HG02571 (cell line): Measurements from ENCODE around the gene HOXB2.

Source experiments
- ATAC-seq: cut with Tn5 transposase; IDR thresholded peaks from one replicate; pipeline ENCODE4 v1.9.1; 2021; ENCODE audit warnings: mild to moderate bottlenecking, moderate library complexity; ENCODE audit not compliant: unreplicated experiment

The HOXB2 gene

GRCh38 chr17:48553826-48554225, 8.9 kb upstream of the HOXB2 start:
- no peak for ATAC-seq

DNA sequence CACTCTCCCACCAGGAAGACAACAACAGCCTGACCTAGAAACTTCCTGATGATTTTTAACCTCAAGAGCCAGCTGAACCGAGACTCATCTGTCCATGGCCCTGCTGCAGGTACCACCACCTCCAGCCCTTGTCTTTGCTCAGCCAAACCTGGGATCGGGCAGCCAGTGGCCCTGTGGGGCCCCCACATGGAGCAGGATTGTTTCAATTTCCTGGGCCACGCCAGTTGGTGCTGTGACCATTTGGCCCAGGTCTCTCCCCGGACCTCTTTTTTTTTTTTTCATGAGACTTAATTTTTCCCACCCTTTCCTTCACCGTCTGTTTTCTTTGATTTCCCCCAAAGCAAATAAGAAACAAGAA, 8.3 kb upstream of the HOXB2 start:
- ATAC-seq, result no peak

GRCh38 chr17:48552466-48553189, 7.7 kb upstream of the HOXB2 start:
- no peak for ATAC-seq

GRCh38 chr17:48551596-48552465, 6.9 kb upstream of the HOXB2 start:
- ATAC-seq, result no peak

- ATAC-seq, result no peak
Measured at GRCh38 chr17:48551214-48551555, 6.3 kb upstream of the HOXB2 start.

- no peak for ATAC-seq
Measured at GRCh38 chr17:48550502-48551213, 5.7 kb upstream of the HOXB2 start.

- no peak for ATAC-seq
Measured at GRCh38 chr17:48549914-48550501, 5.1 kb upstream of the HOXB2 start.

DNA sequence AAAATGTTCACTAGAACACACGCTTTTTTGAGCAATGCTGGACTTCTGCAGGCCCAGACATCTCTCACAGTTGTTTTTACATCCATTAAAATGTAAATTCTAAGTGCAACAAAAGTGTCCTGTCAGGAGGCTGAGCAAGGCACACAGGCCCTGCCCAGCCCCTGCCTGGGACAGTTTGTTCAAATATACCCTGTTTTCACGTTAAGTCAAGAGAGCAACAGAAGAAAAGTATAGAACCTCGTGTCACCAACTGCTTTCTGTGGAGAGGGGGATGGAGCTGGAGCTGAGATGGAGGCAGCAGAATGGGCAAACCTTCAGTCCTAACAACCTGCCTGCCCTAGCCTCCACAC, 4.3 kb upstream of the HOXB2 start:
- no peak for ATAC-seq

GRCh38 chr17:48548523-48549280, 3.8 kb upstream of the HOXB2 start:
- ATAC-seq, result no peak

DNA sequence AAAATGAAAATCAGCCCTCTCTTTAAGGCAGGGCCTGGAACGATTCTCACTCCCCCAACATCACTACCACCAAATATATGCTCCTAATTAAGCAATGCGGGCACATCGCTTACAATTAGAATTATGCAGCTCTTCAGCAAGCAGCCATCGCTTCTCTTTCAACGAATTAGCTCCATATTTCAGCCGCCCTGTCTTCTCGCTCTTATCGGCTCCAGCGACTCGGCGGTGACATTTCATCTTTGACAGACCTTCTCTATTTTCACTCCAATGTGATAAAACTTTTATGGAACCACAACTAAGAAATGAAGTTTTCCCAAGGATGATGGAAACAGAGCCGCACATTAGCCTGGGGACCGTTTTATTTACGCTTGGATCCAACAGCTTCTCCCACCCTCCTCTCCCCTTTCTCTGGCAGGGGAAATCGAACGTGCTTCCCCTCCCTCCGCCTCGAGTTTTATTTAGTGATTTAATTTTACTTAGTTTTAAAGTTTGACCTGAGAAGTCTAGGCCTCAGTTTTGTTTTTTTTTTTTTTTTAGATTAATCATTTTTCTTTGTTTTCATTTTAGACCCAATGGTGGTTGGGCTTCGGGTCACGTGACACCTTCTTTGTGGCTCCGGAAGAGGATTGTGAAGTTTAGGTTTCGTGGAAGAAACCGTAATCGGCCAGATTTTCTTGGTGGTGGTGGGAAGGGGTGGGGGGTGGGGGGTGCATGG, 3.1 kb upstream of the HOXB2 start:
- no peak for ATAC-seq

DNA sequence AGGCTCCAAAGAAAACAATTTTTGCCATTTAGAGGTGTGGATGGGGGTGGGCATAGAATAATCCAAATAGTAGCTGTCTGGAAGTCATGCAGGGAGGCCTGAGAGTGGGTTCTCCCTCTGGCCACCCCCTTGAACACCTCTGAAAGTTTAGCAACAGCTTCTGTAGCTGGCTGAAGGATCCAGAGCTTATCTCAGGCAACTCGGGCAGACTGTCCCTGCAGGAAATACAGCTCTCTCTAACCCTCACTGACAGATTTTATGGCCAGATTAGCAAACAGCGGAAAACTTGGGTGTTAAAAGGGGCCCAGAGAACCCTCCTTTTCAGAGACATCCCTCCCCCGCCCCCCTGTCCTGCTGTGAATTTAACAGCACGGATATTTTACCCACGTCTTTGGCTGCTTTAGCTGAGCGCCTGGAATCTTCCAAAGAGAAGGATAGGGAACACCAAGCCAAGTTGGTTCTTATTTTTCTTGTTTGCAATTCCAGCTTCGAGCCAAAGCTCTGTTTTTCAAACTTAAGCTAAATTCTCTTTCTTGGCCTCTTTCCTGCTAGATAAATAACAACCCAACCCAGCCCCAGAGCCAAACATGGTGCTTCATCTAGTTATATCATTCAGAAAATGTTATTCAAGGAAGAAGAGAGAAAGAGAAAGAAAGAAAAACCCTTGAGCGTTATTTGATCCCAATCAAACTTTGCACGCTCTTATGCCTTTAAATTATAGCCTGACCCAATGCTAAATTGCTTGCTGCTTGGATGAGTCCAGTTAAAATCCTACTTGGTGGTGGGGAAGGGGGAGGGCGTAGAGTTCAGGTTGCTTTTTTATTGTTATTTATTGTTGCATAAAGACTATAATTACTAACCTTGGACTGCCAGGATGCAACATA, 2.3 kb upstream of the HOXB2 start:
- no peak for ATAC-seq

GRCh38 chr17:48546137-48546923, 1.4 kb upstream of the HOXB2 start:
- no peak for ATAC-seq

DNA sequence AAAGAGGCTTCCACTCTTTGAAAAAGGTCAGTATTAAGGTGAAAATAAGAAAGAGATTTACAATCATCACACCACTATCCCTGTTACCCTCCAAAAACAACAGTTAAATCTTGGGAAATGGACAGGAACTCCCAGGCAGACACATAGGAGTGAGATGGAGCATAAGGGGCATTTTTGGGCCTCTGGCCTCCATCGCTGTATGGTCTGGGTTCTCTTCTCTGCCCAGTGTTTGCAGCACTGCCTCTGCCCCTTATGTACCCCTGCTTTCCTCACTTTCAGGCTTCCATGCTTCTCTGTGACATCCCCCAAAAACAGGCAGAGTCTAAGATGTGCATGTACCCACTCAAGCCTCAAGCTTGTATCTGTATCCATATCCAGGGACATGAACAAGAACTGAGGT, 630 bp upstream of the HOXB2 start:
- ATAC-seq, result no peak

DNA sequence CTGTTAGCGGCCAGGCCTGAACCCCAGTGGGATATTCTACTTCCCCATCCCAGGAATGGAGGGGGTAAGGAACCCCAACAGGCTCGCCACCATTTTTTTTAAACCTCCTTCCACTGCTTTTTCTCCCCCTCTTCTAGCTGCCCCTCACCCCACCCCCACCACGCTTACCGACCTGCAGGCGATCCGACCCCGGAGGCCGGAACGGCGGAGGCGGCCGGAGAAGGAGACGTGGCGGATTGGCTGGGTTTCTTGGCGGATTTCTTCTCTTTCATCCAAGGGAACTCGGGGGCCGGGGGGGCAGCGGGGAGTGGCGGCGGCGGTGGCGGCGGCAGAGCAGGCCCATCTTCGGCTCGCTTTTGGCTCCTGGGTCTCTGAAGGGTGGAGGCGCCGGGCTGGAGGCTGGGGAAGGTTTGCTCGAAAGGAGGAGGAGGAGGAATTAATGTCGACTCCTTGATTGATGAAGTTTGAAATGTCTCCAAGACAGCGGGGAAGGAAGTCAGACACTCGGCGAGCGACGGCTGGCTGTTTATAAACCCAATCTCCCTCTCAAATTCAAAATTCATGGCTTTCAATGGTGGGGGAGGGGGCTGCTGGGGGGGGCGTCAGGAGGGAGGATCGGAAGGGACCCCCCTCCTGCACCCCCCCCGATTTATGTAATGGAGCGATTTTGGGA, 424 bp downstream of the HOXB2 start:
- ATAC-seq, result no peak

GRCh38 chr17:48543854-48544348, 1.0 kb downstream of the HOXB2 start:
- ATAC-seq, result no peak

DNA sequence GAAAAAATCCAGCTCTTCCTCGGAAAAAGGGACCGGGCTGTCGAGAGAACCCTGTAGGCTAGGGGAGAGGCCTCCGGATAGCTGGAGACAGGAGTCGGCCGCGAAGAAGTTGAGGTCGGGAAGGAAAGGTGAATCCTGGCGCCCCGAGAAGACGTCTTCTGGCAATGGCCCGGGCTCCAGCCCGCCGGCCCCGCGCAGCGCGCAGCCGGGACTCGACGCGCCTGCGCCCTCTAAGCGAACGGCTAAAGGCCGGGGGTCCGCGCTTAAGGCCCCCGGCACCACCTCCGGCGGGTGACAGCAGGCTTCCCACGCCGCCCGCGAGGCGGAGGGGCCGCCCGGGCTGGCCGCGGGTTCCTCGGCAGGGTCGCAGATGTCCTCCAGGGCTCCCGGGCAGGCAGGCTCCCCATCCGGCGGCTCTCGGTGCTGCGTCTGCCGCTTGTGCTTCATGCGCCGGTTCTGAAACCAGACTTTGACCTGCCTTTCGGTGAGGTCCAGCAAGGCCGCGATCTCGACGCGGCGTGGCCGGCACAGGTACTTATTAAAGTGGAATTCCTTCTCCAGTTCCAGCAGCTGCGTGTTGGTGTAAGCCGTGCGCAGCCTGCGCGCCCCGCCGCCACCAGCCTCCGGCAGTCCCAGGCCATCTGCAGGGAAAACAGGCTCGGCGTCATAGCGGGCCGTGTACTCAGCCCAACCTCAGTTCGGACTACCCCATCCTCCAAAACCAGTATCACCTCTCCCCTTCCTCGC, 1.6 kb downstream of the HOXB2 start:
- ATAC-seq, result no peak

DNA sequence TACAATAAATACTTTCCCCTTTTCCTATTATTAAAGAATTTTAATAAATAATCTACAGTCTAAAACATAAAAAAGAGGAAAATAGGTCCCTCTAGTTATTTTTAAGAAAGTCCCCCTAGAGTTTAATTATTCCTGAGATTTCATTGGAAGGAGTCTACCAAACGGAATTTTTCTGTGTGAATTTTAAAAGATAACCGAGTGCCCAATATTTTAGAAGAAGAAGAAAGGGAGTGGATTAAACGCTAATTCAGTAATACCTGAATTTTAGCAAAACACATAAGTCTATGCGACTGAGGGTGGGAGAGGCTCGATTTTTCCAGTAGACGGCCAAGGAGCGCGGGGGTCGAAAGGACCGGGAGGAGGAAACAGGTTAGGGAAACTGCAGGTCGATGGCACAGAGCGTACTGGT, 2.2 kb downstream of the HOXB2 start:
- ATAC-seq, result no peak
